K562 (cell line): Measurements from ENCODE around the gene RASSF3. TPM values are rescaled to one million over a fixed set of nuclear protein-coding genes. Genes with fewer than 3 reads are reported as not detected.

ENCODE experiments used
- ATAC-seq: fragments of 200-7000 bp; cut with Tn5 transposase; 3 replicates; pipeline ENCODE4 v1.9.1; 2020; ENCODE audit warnings: moderate library complexity
- BruUV-seq: library from RNA; stranded (reverse); fragments of 400-500 nt; replicated peaks from 2 replicates; lab custom pipeline; 2021; lab: Mats Ljungman, UMichigan
- CTCF ChIA-PET: fragments of 300-600 bp; formaldehyde crosslinking; extraction: SDS; loops from one replicate; lab custom pipeline; 2021; ENCODE audit warnings: low intra/inter-chr PET ratio; lab: Yijun Ruan, JAX
- POLR2A ChIA-PET: fragments of 300-600, 350-650 bp; sonication (Branson Sonifier 250); formaldehyde crosslinking; extraction: SDS; loops from one replicate; lab custom pipeline; 2021; ENCODE audit warnings: antibody characterized with exemption, inconsistent platforms; lab: Yijun Ruan, JAX
- DNase-seq, 4 experiments: peaks; one replicate each; pipeline versions ENCODE4 v3.0.0 to v3.0.0-alpha.2; 2011 to 2018; ENCODE audit warnings: low spot score in 3 of 4, mixed read lengths in 3 of 4; ENCODE audit errors: extremely low read depth in 1 of 4
- FAIRE-seq: peaks from 2 replicates; lab custom pipeline; 2011; peaks lifted over from hg19 to GRCh38; lab: Jason Lieb, UNC
- H2AFZ ChIP-seq: 2 replicates; pipeline ENCODE4 v1.6.0; 2011; ENCODE audit warnings: low read depth, low read length, control low read depth, inconsistent platforms
- H3K27ac ChIP-seq: fragments of 200-600 bp; 3 replicates; pipeline ENCODE4 v1.8.0; 2011; ENCODE audit warnings: low read depth, mild to moderate bottlenecking, control low read depth, inconsistent platforms, low read length, moderate library complexity, mixed read lengths; ENCODE audit errors: extremely low read depth
- H3K27me3 ChIP-seq, 2 experiments: fragments of 300-600 bp in 1 of 2; 2 replicates in 1 of 2; 3 replicates in 1 of 2; pipeline versions ENCODE4 v1.6.0 to v1.8.0; 2011; ENCODE audit warnings: inconsistent platforms in 2 of 2, low read length in 2 of 2, mild to moderate bottlenecking in 1 of 2, mixed read lengths in 1 of 2, moderate library complexity in 1 of 2; ENCODE audit not compliant: control insufficient read depth in 2 of 2, insufficient read depth in 2 of 2
- H3K36me3 ChIP-seq: fragments of 300-600 bp; 3 replicates; pipeline ENCODE4 v1.8.0; 2011; ENCODE audit warnings: mild to moderate bottlenecking, low read length, inconsistent platforms; ENCODE audit not compliant: control insufficient read depth, insufficient read depth
- H3K4me1 ChIP-seq, 2 experiments: fragments of 200-600 bp in 1 of 2; replicated peaks in 1 of 2; 2 replicates in 1 of 2; 3 replicates in 1 of 2; pipeline versions ENCODE4 v1.5.1 to v1.8.0; 2011; ENCODE audit warnings: inconsistent platforms in 2 of 2, low read length in 2 of 2, mild to moderate bottlenecking in 1 of 2, mixed read lengths in 1 of 2, moderate library complexity in 1 of 2; ENCODE audit not compliant: control insufficient read depth in 2 of 2, insufficient read depth in 2 of 2
- H3K4me2 ChIP-seq: 2 replicates; pipeline ENCODE4 v1.6.1; 2011; ENCODE audit warnings: low read length, control low read depth, inconsistent platforms, mixed read lengths; ENCODE audit not compliant: insufficient read depth
- H3K4me3 ChIP-seq: fragments of 200-600 bp; sonication (generic), shearing (Covaris generic); 2 replicates; pipeline ENCODE4 v1.5.1; 2016; ENCODE audit warnings: control low read depth, inconsistent platforms
- H3K79me2 ChIP-seq: fragments of 200-600 bp; 3 replicates; pipeline ENCODE4 v1.8.0; 2011; ENCODE audit warnings: low read length, inconsistent platforms; ENCODE audit not compliant: control insufficient read depth, insufficient read depth
- H3K9ac ChIP-seq, 2 experiments: 2 replicates each; pipeline versions ENCODE4 v1.6.0 to v1.6.1; 2011; ENCODE audit warnings: low read depth in 2 of 2, low read length in 2 of 2, control low read depth in 1 of 2, inconsistent platforms in 1 of 2, mild to moderate bottlenecking in 1 of 2, mixed read lengths in 1 of 2; ENCODE audit not compliant: insufficient read depth in 1 of 2
- H3K9me1 ChIP-seq: one replicate; pipeline ENCODE4 v1.6.0; 2011; ENCODE audit warnings: inconsistent platforms, mild to moderate bottlenecking, low read length, moderate library complexity; ENCODE audit not compliant: control insufficient read depth, insufficient read depth
- H3K9me3 ChIP-seq: replicated peaks from 2 replicates; pipeline ENCODE4 v1.5.1; 2011; ENCODE audit warnings: low read depth, low read length, inconsistent platforms; ENCODE audit not compliant: control insufficient read depth, insufficient read depth
- H4K20me1 ChIP-seq: replicated peaks from 2 replicates; pipeline ENCODE4 v1.6.1; 2011; ENCODE audit warnings: low read length, inconsistent platforms, mixed read lengths; ENCODE audit not compliant: control insufficient read depth, insufficient read depth
- ARID3A ChIP-seq: IDR thresholded peaks from 2 replicates; pipeline ENCODE4 v1.6.1; 2012; ENCODE audit warnings: low read depth, low read length, improper control_type of control experiment, borderline replicate concordance
- CCAR2 ChIP-seq: fragments of 200-400 bp; formaldehyde crosslinking; IDR thresholded peaks from 2 replicates; pipeline ENCODE4 v1.6.1; 2017; ENCODE audit warnings: mild to moderate bottlenecking, low read depth, low read length
- DACH1 ChIP-seq: fragments of 450-650 bp; IDR thresholded peaks from 2 replicates; pipeline ENCODE4 v1.6.1; 2018; ENCODE audit not compliant: partially characterized antibody
- KAT7 ChIP-seq: sonication (generic); formaldehyde crosslinking; IDR thresholded peaks from 2 replicates; pipeline ENCODE4 v1.8.0; 2022; ENCODE audit warnings: missing genetic modification reagents, mild to moderate bottlenecking, borderline replicate concordance
- MAFG ChIP-seq: fragments of 450-650 bp; conservative IDR thresholded peaks from 2 replicates; pipeline ENCODE4 v1.6.1; 2016; ENCODE audit warnings: missing genetic modification characterization, missing compliant biosample characterization
- NFIC ChIP-seq: fragments of 450-650 bp; IDR thresholded peaks from 2 replicates; pipeline ENCODE4 v1.6.1; 2017; ENCODE audit warnings: mild to moderate bottlenecking, inconsistent platforms
- SIX5 ChIP-seq, 2 experiments: IDR thresholded peaks; 2 replicates each; pipeline ENCODE4 v1.6.1; 2011; ENCODE audit warnings: low read length in 2 of 2, borderline replicate concordance in 1 of 2, low read depth in 1 of 2, mild to moderate bottlenecking in 1 of 2, moderate library complexity in 1 of 2; ENCODE audit not compliant: insufficient read depth in 1 of 2
- WHSC1 ChIP-seq: IDR thresholded peaks from one replicate; pipeline ENCODE4 v1.6.1; 2012; ENCODE audit warnings: low read length, control low read depth, inconsistent platforms
- ZBTB8A ChIP-seq: fragments of 450-650 bp; IDR thresholded peaks from 2 replicates; pipeline ENCODE4 v1.6.1; 2018; ENCODE audit warnings: mild to moderate bottlenecking, moderate library complexity; ENCODE audit not compliant: partially characterized antibody
- ZFX ChIP-seq: sonication (generic); formaldehyde crosslinking; IDR thresholded peaks from 2 replicates; pipeline ENCODE4 v1.8.0; 2022; ENCODE audit warnings: mild to moderate bottlenecking, missing genetic modification reagents, moderate library complexity
- ZNF644 ChIP-seq: fragments of 200-800 bp; sonication (Bioruptor generic); IDR thresholded peaks from 2 replicates; pipeline ENCODE4 v1.6.1; 2016; ENCODE audit warnings: low read depth, missing genetic modification characterization, missing compliant biosample characterization
- in situ Hi-C: fragments of 300-500 bp; cut with MboI; formaldehyde crosslinking; loops from 4 replicates; pipeline ENCODE4 v1.15.0; 2018; ENCODE audit warnings: inconsistent platforms, mixed read lengths
- intact Hi-C: fragments of 100-400 bp; cut with micrococcal nuclease; formaldehyde crosslinking; loops from 2 replicates; pipeline ENCODE4 v1.14.2; 2022
- polyA plus RNA-seq, 8 experiments: library from polyadenylated mRNA; depleted of rRNA in 4 of 8; stranded (reverse) in 5 of 8; unstranded in 3 of 8; fragments of >200 nt; fragmentation: Nextera tagmentation in 2 of 8; fragmentation: Illumina TruSeq in 1 of 8; extraction: Ambion mirVana in 2 of 8; extraction: Trizol in 1 of 8; gene quantifications; 2 replicates each; pipeline versions ENCODE4 v1.2.1 to v1.2.3, GENCODE V29; 2011 to 2014; ENCODE audit warnings: inconsistent platforms in 1 of 8, missing spikeins in 1 of 8
- total RNA-seq, 7 experiments: library from RNA; depleted of rRNA in 6 of 7; stranded (reverse); fragments of >200 nt in 6 of 7; fragmentation: Illumina TruSeq in 2 of 7; extraction: Trizol in 2 of 7; gene quantifications; 2 replicates each; pipeline versions ENCODE4 v1.2.1 to v1.2.3, GENCODE V29; 2011 to 2021; ENCODE audit warnings: low replicate concordance in 1 of 7
- TF ChIP-seq, protein P1 (sequence below): sonication (generic); formaldehyde crosslinking; IDR thresholded peaks from 2 replicates; pipeline ENCODE4 v1.8.0; 2022; ENCODE audit warnings: mild to moderate bottlenecking, missing genetic modification reagents
- TF ChIP-seq, protein P2 (sequence below): sonication (generic); formaldehyde crosslinking; IDR thresholded peaks from 2 replicates; pipeline ENCODE4 v1.8.0; 2023; ENCODE audit warnings: mild to moderate bottlenecking, missing genetic modification reagents

RASSF3 gene
- total and polyA plus RNA-seq, 9 of the 15 experiments (the other 6 are each of a cell fraction or from before 2014, with no cell fraction given): 3.7 to 39.2 (median 20.2) TPM

- no TSS peak for BruUV-seq
- no peak overlapping the region for H2AFZ ChIP-seq
- DNase-seq (no peak), FAIRE-seq (no peak), ATAC-seq (no peak)
- H3K27ac ChIP-seq: no peak overlapping the region
- no peaks in the 10 kb centered on the region for H3K9me3 ChIP-seq
- H3K36me3 ChIP-seq: peaks cover 21% of the 10 kb centered on the region; the same call in 2 of the 3 replicates
- H3K4me2 ChIP-seq: no peak overlapping the region
- POLR2A ChIA-PET: no interaction called here
- H3K9me1 ChIP-seq: no peaks in the 10 kb centered on the region
- H3K4me3 ChIP-seq: no peak overlapping the region
- H3K27me3 ChIP-seq: no peaks in the 10 kb centered on the region
- intact Hi-C loops: no loop called here
- H3K79me2 ChIP-seq: no peaks in the 10 kb centered on the region
- no peak overlapping the region for H3K9ac ChIP-seq
- in situ Hi-C loops: no loop called here
- CTCF ChIA-PET: no interaction called here
- no peaks in the 10 kb centered on the region for H4K20me1 ChIP-seq
- no peaks in the 10 kb centered on the region for H3K4me1 ChIP-seq
- TF ChIP-seq ZNF644 (tag): no peak
- no peak for TF ChIP-seq ZBTB8A
- no peak for TF ChIP-seq DACH1
- TF ChIP-seq, protein P1, sequence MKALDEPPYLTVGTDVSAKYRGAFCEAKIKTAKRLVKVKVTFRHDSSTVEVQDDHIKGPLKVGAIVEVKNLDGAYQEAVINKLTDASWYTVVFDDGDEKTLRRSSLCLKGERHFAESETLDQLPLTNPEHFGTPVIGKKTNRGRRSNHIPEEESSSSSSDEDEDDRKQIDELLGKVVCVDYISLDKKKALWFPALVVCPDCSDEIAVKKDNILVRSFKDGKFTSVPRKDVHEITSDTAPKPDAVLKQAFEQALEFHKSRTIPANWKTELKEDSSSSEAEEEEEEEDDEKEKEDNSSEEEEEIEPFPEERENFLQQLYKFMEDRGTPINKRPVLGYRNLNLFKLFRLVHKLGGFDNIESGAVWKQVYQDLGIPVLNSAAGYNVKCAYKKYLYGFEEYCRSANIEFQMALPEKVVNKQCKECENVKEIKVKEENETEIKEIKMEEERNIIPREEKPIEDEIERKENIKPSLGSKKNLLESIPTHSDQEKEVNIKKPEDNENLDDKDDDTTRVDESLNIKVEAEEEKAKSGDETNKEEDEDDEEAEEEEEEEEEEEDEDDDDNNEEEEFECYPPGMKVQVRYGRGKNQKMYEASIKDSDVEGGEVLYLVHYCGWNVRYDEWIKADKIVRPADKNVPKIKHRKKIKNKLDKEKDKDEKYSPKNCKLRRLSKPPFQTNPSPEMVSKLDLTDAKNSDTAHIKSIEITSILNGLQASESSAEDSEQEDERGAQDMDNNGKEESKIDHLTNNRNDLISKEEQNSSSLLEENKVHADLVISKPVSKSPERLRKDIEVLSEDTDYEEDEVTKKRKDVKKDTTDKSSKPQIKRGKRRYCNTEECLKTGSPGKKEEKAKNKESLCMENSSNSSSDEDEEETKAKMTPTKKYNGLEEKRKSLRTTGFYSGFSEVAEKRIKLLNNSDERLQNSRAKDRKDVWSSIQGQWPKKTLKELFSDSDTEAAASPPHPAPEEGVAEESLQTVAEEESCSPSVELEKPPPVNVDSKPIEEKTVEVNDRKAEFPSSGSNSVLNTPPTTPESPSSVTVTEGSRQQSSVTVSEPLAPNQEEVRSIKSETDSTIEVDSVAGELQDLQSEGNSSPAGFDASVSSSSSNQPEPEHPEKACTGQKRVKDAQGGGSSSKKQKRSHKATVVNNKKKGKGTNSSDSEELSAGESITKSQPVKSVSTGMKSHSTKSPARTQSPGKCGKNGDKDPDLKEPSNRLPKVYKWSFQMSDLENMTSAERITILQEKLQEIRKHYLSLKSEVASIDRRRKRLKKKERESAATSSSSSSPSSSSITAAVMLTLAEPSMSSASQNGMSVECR (CRISPR knock-in tag): no peak
- TF ChIP-seq ARID3A: no peak
- no peak for TF ChIP-seq NFIC
- no peak for TF ChIP-seq KAT7 (CRISPR knock-in tag)
- TF ChIP-seq ZFX (CRISPR knock-in tag): no peak
- TF ChIP-seq WHSC1: no peak
- TF ChIP-seq, protein P2, sequence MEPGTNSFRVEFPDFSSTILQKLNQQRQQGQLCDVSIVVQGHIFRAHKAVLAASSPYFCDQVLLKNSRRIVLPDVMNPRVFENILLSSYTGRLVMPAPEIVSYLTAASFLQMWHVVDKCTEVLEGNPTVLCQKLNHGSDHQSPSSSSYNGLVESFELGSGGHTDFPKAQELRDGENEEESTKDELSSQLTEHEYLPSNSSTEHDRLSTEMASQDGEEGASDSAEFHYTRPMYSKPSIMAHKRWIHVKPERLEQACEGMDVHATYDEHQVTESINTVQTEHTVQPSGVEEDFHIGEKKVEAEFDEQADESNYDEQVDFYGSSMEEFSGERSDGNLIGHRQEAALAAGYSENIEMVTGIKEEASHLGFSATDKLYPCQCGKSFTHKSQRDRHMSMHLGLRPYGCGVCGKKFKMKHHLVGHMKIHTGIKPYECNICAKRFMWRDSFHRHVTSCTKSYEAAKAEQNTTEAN: no peak
- TF ChIP-seq MAFG: no peak
- no peak for TF ChIP-seq CCAR2
- TF ChIP-seq SIX5 (IDR thresholded peaks at IDR 0.05; ENCODE audit: borderline replicate concordance in 1 of 2, insufficient read depth in 1 of 2, low read depth in 1 of 2, low read length in 2 of 2): no peak
Measured at GRCh38 chr12:64713376-64713775, 103.1 kb downstream of the RASSF3 start.
